SK-N-MC (cell line): ENCODE measurements around the gene KIAA1958.

Experiments used
- DNase-seq: peaks from one replicate; pipeline ENCODE4 v3.0.0-alpha.2; 2011; ENCODE audit warnings: low read depth, low spot score
- H3K27ac ChIP-seq: fragments of 200-600 bp; sonication (generic); 2 replicates; pipeline ENCODE4 v1.5.1; 2016; ENCODE audit warnings: mixed run types
- H3K36me3 ChIP-seq: fragments of 200-600 bp; sonication (generic); 2 replicates; pipeline ENCODE4 v1.6.1; 2017; ENCODE audit warnings: antibody characterized with exemption, low read length, mixed read lengths; ENCODE audit not compliant: insufficient read depth
- H3K4me3 ChIP-seq: fragments of 200-600 bp; sonication (generic); 2 replicates; pipeline ENCODE4 v1.5.1; 2016
- H3K9ac ChIP-seq: fragments of 200-600 bp; sonication (generic); 2 replicates; pipeline ENCODE4 v1.8.0; 2017; ENCODE audit warnings: mixed run types, mixed read lengths; ENCODE audit not compliant: insufficient read length
- H3K9me3 ChIP-seq: fragments of 200-600 bp; sonication (generic); 2 replicates; pipeline ENCODE4 v1.6.1; 2017; ENCODE audit warnings: low read depth, mild to moderate bottlenecking, antibody characterized with exemption, low read length, moderate library complexity, mixed read lengths
- EZH2 ChIP-seq: fragments of 200-600 bp; sonication (generic); IDR thresholded peaks from one replicate; pipeline ENCODE4 v1.6.1; 2017; ENCODE audit warnings: antibody characterized with exemption
- FOXP2 ChIP-seq: optimal IDR thresholded peaks from 2 replicates; pipeline ENCODE3; 2011; ENCODE audit warnings: mild to moderate bottlenecking, moderate library complexity; ENCODE audit not compliant: insufficient read depth; ENCODE audit errors: extremely low read length, control extremely low read depth
- POLR2AphosphoS5 ChIP-seq: IDR thresholded peaks from 2 replicates; pipeline ENCODE4 v1.6.1; 2012; ENCODE audit warnings: mild to moderate bottlenecking, low read depth, low read length, borderline replicate concordance

The KIAA1958 gene

DNA sequence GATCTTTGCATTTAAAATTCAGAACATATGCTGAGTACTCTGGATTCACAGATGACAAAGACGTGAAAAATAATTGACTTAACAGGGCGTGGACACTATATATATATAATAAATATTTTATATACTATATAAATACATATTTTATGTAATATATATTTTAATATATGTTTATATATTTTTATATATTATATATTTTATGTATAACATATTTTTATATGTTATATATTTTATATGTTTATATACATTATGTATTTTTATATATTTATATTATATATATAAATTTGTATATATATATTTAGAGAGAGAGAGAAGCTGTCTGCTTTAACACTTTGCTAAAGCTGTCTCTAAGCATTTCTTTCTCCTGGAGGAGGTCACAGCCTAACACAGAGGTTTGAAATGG, 118.2 kb downstream of the KIAA1958 start:
- Histone ChIP-seq H3K4me3 (no peak overlapping the region), H3K9me3 (no peaks in the 10 kb centered on the region), H3K36me3 (no peaks in the 10 kb centered on the region), H3K9ac (no peak overlapping the region), H3K27ac (no peak overlapping the region)
- DNase-seq: no peak
- no peak for TF ChIP-seq FOXP2
- TF ChIP-seq POLR2AphosphoS5: no peak
- no peak for TF ChIP-seq EZH2

GRCh38 chr9:112605518-112605917, 118.9 kb downstream of the KIAA1958 start:
- no peak for DNase-seq
- H3K9ac ChIP-seq: no peak overlapping the region
- no peaks in the 10 kb centered on the region for H3K9me3 ChIP-seq
- TF ChIP-seq POLR2AphosphoS5 (no peak), EZH2 (no peak), FOXP2 (no peak)
- no peaks in the 10 kb centered on the region for H3K36me3 ChIP-seq
- no peak overlapping the region for H3K4me3 ChIP-seq
- no peak overlapping the region for H3K27ac ChIP-seq

DNA sequence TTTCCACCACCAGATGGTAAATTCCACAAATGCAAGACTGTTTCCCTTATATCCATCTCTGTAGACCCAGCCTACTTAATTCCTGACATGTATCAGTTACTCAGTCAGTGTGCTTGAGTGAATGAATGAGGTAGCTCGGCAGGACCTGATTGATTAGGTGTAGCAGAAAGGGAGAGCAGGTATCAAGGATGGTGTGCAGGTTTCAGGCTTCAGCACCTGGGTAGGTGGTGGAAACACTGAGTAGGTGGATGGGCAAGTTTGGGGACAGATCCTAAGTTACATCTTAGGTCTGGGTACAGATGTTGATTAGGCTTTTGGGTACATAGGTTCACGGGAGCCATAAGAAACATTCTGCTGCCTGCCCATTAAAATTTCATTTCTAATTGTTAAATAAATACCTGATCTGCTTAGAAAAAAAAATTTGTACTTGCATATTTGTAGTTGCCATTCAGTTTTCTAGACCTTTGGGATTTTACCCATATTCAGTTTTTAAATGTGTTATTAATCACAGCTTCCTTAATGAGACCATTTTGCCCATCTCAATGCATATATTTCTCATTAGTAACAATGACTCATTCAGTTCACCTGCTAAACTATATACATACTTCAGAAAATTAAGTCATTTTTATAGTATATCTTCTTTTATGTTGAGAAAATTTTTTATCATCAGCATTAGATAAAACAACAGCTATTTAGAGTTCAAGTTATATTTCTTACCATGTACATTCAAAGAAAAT, 119.5 kb downstream of the KIAA1958 start:
- no peak for DNase-seq
- TF ChIP-seq FOXP2: no peak
- no peak for TF ChIP-seq POLR2AphosphoS5
- no peak for TF ChIP-seq EZH2
- Histone ChIP-seq H3K27ac (no peak overlapping the region), H3K9me3 (no peaks in the 10 kb centered on the region), H3K9ac (no peak overlapping the region), H3K4me3 (no peak overlapping the region), H3K36me3 (no peaks in the 10 kb centered on the region)

- Histone ChIP-seq H3K9me3 (peaks cover 3% of the 10 kb centered on the region; the same call in 1 of the 2 replicates), H3K27ac (no peak overlapping the region), H3K9ac (no peak overlapping the region), H3K36me3 (peaks cover 8% of the 10 kb centered on the region; the same call in 1 of the 2 replicates), H3K4me3 (no peak overlapping the region)
- TF ChIP-seq FOXP2: no peak
- no peak for TF ChIP-seq EZH2
- no peak for TF ChIP-seq POLR2AphosphoS5
- DNase-seq: no peak
Measured at GRCh38 chr9:112608851-112609250, 122.2 kb downstream of the KIAA1958 start.

DNA sequence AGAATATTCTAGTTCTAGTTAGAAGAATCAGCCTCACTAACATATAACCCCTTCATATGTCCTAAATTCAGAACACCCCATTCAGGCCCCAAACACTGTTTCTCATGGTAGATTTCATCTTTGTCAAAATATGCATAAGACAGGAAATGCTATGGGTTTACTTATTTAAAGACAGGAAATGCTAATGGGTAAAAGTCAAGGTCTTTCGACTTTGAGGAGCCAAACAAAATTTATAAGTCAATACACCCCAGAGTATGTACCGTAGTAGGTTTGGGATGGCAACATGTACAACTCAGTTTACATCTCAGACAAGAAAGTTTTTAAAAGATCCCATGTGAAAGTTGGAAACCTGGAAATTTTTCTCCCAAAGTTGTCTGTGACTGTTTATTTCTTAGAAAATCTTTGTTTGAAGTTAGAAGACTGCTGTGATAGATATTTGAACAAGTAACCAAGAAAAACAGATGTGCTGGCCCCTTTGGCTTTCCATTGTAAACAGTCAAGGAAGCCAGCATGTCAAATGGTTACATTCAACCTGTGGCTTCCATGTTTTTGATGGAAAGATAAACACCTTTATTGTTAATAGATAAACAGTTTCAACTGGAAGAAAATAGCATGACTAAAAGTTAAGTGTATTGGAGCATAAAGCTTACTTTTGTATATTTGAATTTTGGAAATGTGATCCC, 129.1 kb downstream of the KIAA1958 start:
- peak overlapping the region; percentile 99 for H3K27ac ChIP-seq
- peak overlapping the region; percentile 59 for H3K9ac ChIP-seq
- peaks cover 24% of the 10 kb centered on the region for H3K36me3 ChIP-seq
- H3K9me3 ChIP-seq: peaks cover 3% of the 10 kb centered on the region; the same call in 1 of the 2 replicates
- TF ChIP-seq EZH2 (no peak), POLR2AphosphoS5 (peak; percentile 60; the same call in 1 of the 2 replicates)
- H3K4me3 ChIP-seq: peak overlapping the region; percentile 68
- DNase-seq: peak; percentile 98

DNA sequence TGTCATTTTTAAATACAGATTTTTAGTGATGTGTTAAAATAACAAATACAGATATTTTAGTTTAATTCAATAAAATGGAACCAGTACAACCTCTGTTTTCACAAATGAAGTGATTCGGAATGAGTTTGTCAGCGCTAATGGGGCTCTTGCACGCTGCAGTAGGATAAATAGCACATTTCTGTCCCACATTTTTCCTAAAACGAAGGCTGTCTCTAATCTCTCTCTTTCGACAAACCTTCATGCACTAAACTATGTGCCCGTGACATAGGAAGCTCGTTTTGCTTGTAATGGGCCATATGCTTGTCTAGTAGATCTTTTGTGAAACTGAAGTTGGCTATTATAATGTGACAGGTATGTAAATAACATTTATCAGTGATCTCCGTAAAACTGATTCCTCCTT, 130.7 kb downstream of the KIAA1958 start:
- Histone ChIP-seq H3K27ac (peak overlapping the region; percentile 99), H3K36me3 (peaks cover 26% of the 10 kb centered on the region), H3K4me3 (no peak overlapping the region), H3K9ac (no peak overlapping the region), H3K9me3 (peaks cover 3% of the 10 kb centered on the region; the same call in 1 of the 2 replicates)
- DNase-seq: no peak
- TF ChIP-seq POLR2AphosphoS5 (no peak), EZH2 (no peak), FOXP2 (no peak)

- Histone ChIP-seq H3K9ac (no peak overlapping the region), H3K27ac (no peak overlapping the region), H3K9me3 (no peaks in the 10 kb centered on the region; the same call in 1 of the 2 replicates), H3K36me3 (peaks cover 22% of the 10 kb centered on the region), H3K4me3 (no peak overlapping the region)
- no peak for DNase-seq
- no peak for TF ChIP-seq POLR2AphosphoS5
- no peak for TF ChIP-seq FOXP2
- TF ChIP-seq EZH2: no peak
Measured at GRCh38 chr9:112618385-112619009, 131.9 kb downstream of the KIAA1958 start.

GRCh38 chr9:112620388-112620787, 133.8 kb downstream of the KIAA1958 start:
- H3K27ac ChIP-seq: peak overlapping the region; percentile 37; the same call in 1 of the 2 replicates
- no peak overlapping the region for H3K4me3 ChIP-seq
- no peak for TF ChIP-seq FOXP2
- peaks cover 18% of the 10 kb centered on the region for H3K36me3 ChIP-seq
- no peak overlapping the region for H3K9ac ChIP-seq
- no peaks in the 10 kb centered on the region for H3K9me3 ChIP-seq
- DNase-seq: no peak
